Neural cell (in vitro differentiated cells): ENCODE results near the gene SLC25A46. TPM values are rescaled to one million over a fixed set of nuclear protein-coding genes. Genes with fewer than 3 reads are reported as not detected.

ENCODE experiments used
- H2AFZ ChIP-seq: fragments of 200-600, 300-800 bp; sonication (generic), shearing (Covaris generic); 2 replicates; pipeline ENCODE4 v1.6.0; 2014; ENCODE audit warnings: low read depth, mild to moderate bottlenecking, antibody characterized with exemption, low read length, moderate library complexity
- H3F3A ChIP-seq: fragments of 200-600 bp; shearing (Covaris generic); 2 replicates; pipeline ENCODE4 v1.6.1; 2016; ENCODE audit warnings: mild to moderate bottlenecking, moderate library complexity, mixed read lengths, antibody characterized with exemption, low read length; ENCODE audit not compliant: insufficient read depth, poor library complexity, severe bottlenecking
- H3K27ac ChIP-seq: fragments of 200-600, 300-800 bp; sonication (generic), shearing (Covaris generic); 2 replicates; pipeline ENCODE4 v1.5.1; 2014; ENCODE audit warnings: mild to moderate bottlenecking, low read length, moderate library complexity
- H3K27me3 ChIP-seq: fragments of 300-800, 200-600 bp; sonication (generic), shearing (Covaris generic); 2 replicates; pipeline ENCODE4 v1.6.0; 2014; ENCODE audit warnings: mild to moderate bottlenecking, low read depth, low read length, moderate library complexity; ENCODE audit not compliant: insufficient read depth
- H3K36me3 ChIP-seq: fragments of 300-800, 200-600 bp; sonication (generic), shearing (Covaris generic); 2 replicates; pipeline ENCODE4 v1.5.1; 2014; ENCODE audit warnings: mild to moderate bottlenecking, antibody characterized with exemption, low read length, moderate library complexity; ENCODE audit not compliant: insufficient read depth
- H3K4me2 ChIP-seq: fragments of 300-800, 200-600 bp; sonication (generic), shearing (Covaris generic); 2 replicates; pipeline ENCODE4 v1.6.0; 2014; ENCODE audit warnings: mild to moderate bottlenecking, low read length
- H3K4me3 ChIP-seq: fragments of 300-800, 200-600 bp; sonication (generic), shearing (Covaris generic); 2 replicates; pipeline ENCODE4 v1.5.1; 2014; ENCODE audit warnings: mild to moderate bottlenecking, low read length, moderate library complexity
- H3K79me2 ChIP-seq: fragments of 200-600 bp; shearing (Covaris generic); replicated peaks from 2 replicates; pipeline ENCODE4 v1.6.0; 2014; ENCODE audit warnings: mild to moderate bottlenecking, low read length, moderate library complexity; ENCODE audit not compliant: insufficient read depth
- H3K9ac ChIP-seq: fragments of 300-800, 200-600 bp; sonication (generic), shearing (Covaris generic); 2 replicates; pipeline ENCODE4 v1.6.1; 2016; ENCODE audit warnings: mild to moderate bottlenecking, low read length, mixed read lengths
- H3K9me2 ChIP-seq: fragments of 200-600 bp; shearing (Covaris generic); 2 replicates; pipeline ENCODE4 v1.6.1; 2016; ENCODE audit warnings: mild to moderate bottlenecking, low read length, mixed read lengths; ENCODE audit not compliant: insufficient read depth
- H3K9me3 ChIP-seq: fragments of 200-600, 300-800 bp; sonication (generic), shearing (Covaris generic); 2 replicates; pipeline ENCODE4 v1.6.1; 2016; ENCODE audit warnings: mild to moderate bottlenecking, mixed run types, low read length, moderate library complexity, mixed read lengths
- H4K20me1 ChIP-seq: fragments of 200-600 bp; shearing (Covaris generic); 2 replicates; pipeline ENCODE4 v1.6.1; 2016; ENCODE audit warnings: mild to moderate bottlenecking, mixed run types; ENCODE audit not compliant: insufficient read depth
- CTCF ChIP-seq: fragments of 450-650 bp; IDR thresholded peaks from 2 replicates; pipeline ENCODE4 v1.5.1; 2014; ENCODE audit warnings: antibody characterized with exemption, mild to moderate bottlenecking, moderate library complexity; ENCODE audit not compliant: poor library complexity, severe bottlenecking
- EP300 ChIP-seq: fragments of 450-650 bp; conservative IDR thresholded peaks from 2 replicates; pipeline ENCODE4 v1.6.1; 2014; ENCODE audit warnings: antibody characterized with exemption, mild to moderate bottlenecking, moderate library complexity; ENCODE audit not compliant: poor library complexity, severe bottlenecking
- MXI1 ChIP-seq: fragments of 450-650 bp; conservative IDR thresholded peaks from 2 replicates; pipeline ENCODE4 v1.6.1; 2014; ENCODE audit warnings: antibody characterized with exemption, mild to moderate bottlenecking; ENCODE audit not compliant: poor library complexity, severe bottlenecking
- RAD21 ChIP-seq: fragments of 450-650 bp; conservative IDR thresholded peaks from 2 replicates; pipeline ENCODE4 v1.6.1; 2014; ENCODE audit warnings: antibody characterized with exemption, mild to moderate bottlenecking, moderate library complexity
- REST ChIP-seq: IDR thresholded peaks from 2 replicates; pipeline ENCODE4 v1.6.1; 2012; ENCODE audit warnings: borderline replicate concordance
- SMC3 ChIP-seq: fragments of 450-650 bp; conservative IDR thresholded peaks from 2 replicates; pipeline ENCODE4 v1.6.1; 2014; ENCODE audit warnings: antibody characterized with exemption, mild to moderate bottlenecking, moderate library complexity; ENCODE audit not compliant: poor library complexity
- TAF1 ChIP-seq: IDR thresholded peaks from 2 replicates; pipeline ENCODE4 v1.6.1; 2012; ENCODE audit warnings: low read depth
- polyA plus RNA-seq: library from polyadenylated mRNA; depleted of rRNA; stranded (reverse); fragments of >200 nt; gene quantifications from 2 replicates; pipeline ENCODE4 v1.2.3, GENCODE V29; 2014

Gene SLC25A46
- polyA plus RNA-seq, 1 donor from 2014 or later: 118 TPM

GRCh38 chr5:110703481-110703880, 35.3 kb upstream of the SLC25A46 start:
- no peaks in the 10 kb centered on the region for H3K9me3 ChIP-seq
- no peaks in the 10 kb centered on the region for H3F3A ChIP-seq
- H3K4me3 ChIP-seq: no peak overlapping the region
- H3K79me2 ChIP-seq: no peaks in the 10 kb centered on the region
- H4K20me1 ChIP-seq: no peaks in the 10 kb centered on the region
- no peak overlapping the region for H3K27ac ChIP-seq
- no peaks in the 10 kb centered on the region for H3K36me3 ChIP-seq
- H3K9ac ChIP-seq: no peak overlapping the region
- H3K27me3 ChIP-seq: no peaks in the 10 kb centered on the region
- H2AFZ ChIP-seq: no peak overlapping the region
- TF ChIP-seq TAF1 (no peak), MXI1 (no peak), RAD21 (no peak), SMC3 (no peak), CTCF (no peak), REST (no peak), EP300 (no peak)
- H3K4me2 ChIP-seq: no peak overlapping the region
- no peaks in the 10 kb centered on the region for H3K9me2 ChIP-seq

- Histone ChIP-seq H3F3A (no peaks in the 10 kb centered on the region), H3K27me3 (no peaks in the 10 kb centered on the region), H3K4me3 (no peak overlapping the region), H3K79me2 (no peaks in the 10 kb centered on the region), H3K27ac (no peak overlapping the region), H3K9me2 (no peaks in the 10 kb centered on the region), H3K9me3 (no peaks in the 10 kb centered on the region), H3K4me2 (no peak overlapping the region), H4K20me1 (no peaks in the 10 kb centered on the region), H2AFZ (no peak overlapping the region), H3K9ac (no peak overlapping the region), H3K36me3 (no peaks in the 10 kb centered on the region)
- TF ChIP-seq CTCF: no peak
Measured at GRCh38 chr5:110705349-110705748, 33.5 kb upstream of the SLC25A46 start.
